HCT116 (cell line): Measurements from ENCODE around the gene DNAH9. TPM values are rescaled to one million over a fixed set of nuclear protein-coding genes. Genes with fewer than 3 reads are reported as not detected.

ENCODE experiments used
- ATAC-seq: fragments of 200-7000 bp; cut with Tn5 transposase; 2 replicates; pipeline ENCODE4 v1.9.1; 2020; ENCODE audit warnings: mild to moderate bottlenecking, moderate library complexity
- BruUV-seq: library from RNA; stranded (reverse); fragments of 400-500 nt; replicated peaks from 2 replicates; lab custom pipeline; 2021; lab: Mats Ljungman, UMichigan
- CTCF ChIA-PET: fragments of 300-600 bp; sonication (Branson Sonifier 250); formaldehyde crosslinking; loops from one replicate; lab custom pipeline; 2021; ENCODE audit warnings: antibody characterized with exemption; lab: Charles Lee
- POLR2A ChIA-PET: fragments of 300-600, 350-600 bp; sonication (Branson Sonifier 250); formaldehyde crosslinking; loops from one replicate; lab custom pipeline; 2021; ENCODE audit warnings: antibody characterized with exemption; lab: Charles Lee
- RAD21 ChIA-PET, 2 experiments: fragments of 300-600 bp; sonication (Branson Sonifier 250); formaldehyde crosslinking; loops; one replicate each; lab custom pipeline; 2023; ENCODE audit warnings: low total read pairs in 2 of 2; ENCODE audit not compliant: uncharacterized antibody in 2 of 2, unreplicated experiment in 2 of 2, low non-redundant PET in 1 of 2; lab: Charles Lee
- DNase-seq: peaks from one replicate; pipeline ENCODE4 v3.0.0-alpha.2; 2010; ENCODE audit warnings: low read depth, low spot score
- H2AFZ ChIP-seq: fragments of 200-600 bp; shearing (Covaris generic), sonication (generic); 2 replicates; pipeline ENCODE4 v1.6.1; 2017; ENCODE audit warnings: low read depth, mixed run types, mixed read lengths, antibody characterized with exemption, low read length; ENCODE audit not compliant: poor library complexity, severe bottlenecking
- H3K27ac ChIP-seq: 2 replicates; pipeline ENCODE4 v1.5.1; 2012; ENCODE audit warnings: low read depth, low read length
- H3K27me3 ChIP-seq: fragments of 200-600 bp; sonication (generic); 2 replicates; pipeline ENCODE4 v1.6.1; 2016; ENCODE audit warnings: mixed run types, low read length, mixed read lengths; ENCODE audit not compliant: insufficient read depth
- H3K36me3 ChIP-seq, 2 experiments: fragments of 200-500 bp in 1 of 2; fragments of 200-600 bp in 1 of 2; sonication (Bioruptor generic) in 1 of 2; sonication (generic) in 1 of 2; 2 replicates each; pipeline versions ENCODE4 v1.5.1 to v1.6.1; 2014 to 2016; ENCODE audit warnings: low read length in 2 of 2, inconsistent platforms in 1 of 2, mixed read lengths in 1 of 2, mixed run types in 1 of 2; ENCODE audit not compliant: insufficient read depth in 2 of 2, control insufficient read depth in 1 of 2
- H3K4me1 ChIP-seq, 2 experiments: fragments of 200-600 bp in 1 of 2; sonication (generic) in 1 of 2; 2 replicates each; pipeline versions ENCODE4 v1.5.1 to v1.6.1; 2012 to 2017; ENCODE audit warnings: low read length in 2 of 2, inconsistent platforms in 1 of 2, mild to moderate bottlenecking in 1 of 2, mixed read lengths in 1 of 2, mixed run types in 1 of 2, moderate library complexity in 1 of 2; ENCODE audit not compliant: insufficient read depth in 2 of 2, control insufficient read depth in 1 of 2
- H3K4me2 ChIP-seq: fragments of 200-600 bp; sonication (generic); 2 replicates; pipeline ENCODE4 v1.6.1; 2017; ENCODE audit warnings: mixed run types, low read length, mixed read lengths
- H3K4me3 ChIP-seq, 2 experiments: fragments of 200-600 bp in 1 of 2; sonication (generic) in 1 of 2; replicated peaks in 1 of 2; 2 replicates each; pipeline ENCODE4 v1.5.1; 2011 to 2016; ENCODE audit warnings: low read length in 2 of 2, control low read depth in 1 of 2, low read depth in 1 of 2, mild to moderate bottlenecking in 1 of 2, mixed read lengths in 1 of 2, mixed run types in 1 of 2
- H3K79me2 ChIP-seq: fragments of 200-600 bp; sonication (generic); 2 replicates; pipeline ENCODE4 v1.6.1; 2017; ENCODE audit warnings: mild to moderate bottlenecking, mixed run types, low read length, moderate library complexity, mixed read lengths; ENCODE audit not compliant: insufficient read depth
- H3K9ac ChIP-seq: fragments of 200-600 bp; sonication (generic); 2 replicates; pipeline ENCODE4 v1.6.1; 2016; ENCODE audit warnings: low read length, mixed read lengths
- H3K9me2 ChIP-seq: fragments of 200-600 bp; sonication (generic), shearing (Covaris generic); 2 replicates; pipeline ENCODE4 v1.6.1; 2017; ENCODE audit warnings: mixed run types, mild to moderate bottlenecking, moderate library complexity; ENCODE audit not compliant: insufficient read depth
- H3K9me3 ChIP-seq, 2 experiments: fragments of 200-500 bp in 1 of 2; fragments of 200-600 bp in 1 of 2; sonication (Bioruptor generic) in 1 of 2; sonication (generic) in 1 of 2; 2 replicates each; pipeline ENCODE4 v1.6.1; 2014 to 2017; ENCODE audit warnings: low read length in 2 of 2, mixed read lengths in 2 of 2, inconsistent platforms in 1 of 2, low read depth in 1 of 2, mild to moderate bottlenecking in 1 of 2, mixed run types in 1 of 2, moderate library complexity in 1 of 2; ENCODE audit not compliant: control insufficient read depth in 1 of 2, insufficient read depth in 1 of 2
- H4K20me1 ChIP-seq: fragments of 200-600 bp; sonication (generic), shearing (Covaris generic); 2 replicates; pipeline ENCODE4 v1.6.1; 2017; ENCODE audit warnings: mixed run types, mild to moderate bottlenecking, moderate library complexity; ENCODE audit not compliant: insufficient read depth
- CTCF ChIP-seq, 3 experiments: fragments of 200-600 bp in 1 of 3; sonication (generic) in 1 of 3; IDR thresholded peaks in 2 of 3; conservative IDR thresholded peaks in 1 of 3; 2 replicates each; pipeline ENCODE4 v1.5.1; 2012 to 2017; ENCODE audit warnings: low read depth in 2 of 3, low read length in 2 of 3, antibody characterized with exemption in 1 of 3, borderline replicate concordance in 1 of 3, control low read depth in 1 of 3, mild to moderate bottlenecking in 1 of 3, mixed read lengths in 1 of 3, mixed run types in 1 of 3, moderate library complexity in 1 of 3; ENCODE audit not compliant: insufficient read depth in 1 of 3
- EGR1 ChIP-seq: IDR thresholded peaks from 2 replicates; pipeline ENCODE4 v1.6.1; 2012; ENCODE audit warnings: low read depth
- EZH2 ChIP-seq: fragments of 200-600 bp; sonication (generic); IDR thresholded peaks from 2 replicates; pipeline ENCODE4 v1.6.1; 2017; ENCODE audit warnings: antibody characterized with exemption, mixed run types
- REST ChIP-seq: IDR thresholded peaks from 2 replicates; pipeline ENCODE4 v1.6.1; 2012; ENCODE audit warnings: low read depth
- SIN3A ChIP-seq: IDR thresholded peaks from 2 replicates; pipeline ENCODE4 v1.6.1; 2012; ENCODE audit warnings: low read depth
- ZFX ChIP-seq: fragments of 450-650 bp; IDR thresholded peaks from 2 replicates; pipeline ENCODE4 v1.6.1; 2017
- ZNF274 ChIP-seq: fragments of 200-500 bp; sonication (Bioruptor generic); IDR thresholded peaks from 2 replicates; pipeline ENCODE4 v1.6.1; 2014; ENCODE audit warnings: mild to moderate bottlenecking, low read depth, low read length, inconsistent platforms
- intact Hi-C: fragments of 100-400 bp; cut with micrococcal nuclease; formaldehyde crosslinking; loops from 2 replicates; pipeline ENCODE4 v1.10.0; 2022
- total RNA-seq: library from RNA; stranded (reverse); gene quantifications from one replicate; pipeline ENCODE4 v1.2.1, GENCODE V29; 2021; ENCODE audit not compliant: unreplicated experiment

DNAH9 gene
- total RNA-seq, 1 experiment from 2014 or later = not detected

GRCh38 chr17:11757815-11758214 is 159.5 kb downstream of the DNAH9 start:
- Histone ChIP-seq H3K4me2 (no peak overlapping the region), H3K9ac (no peak overlapping the region), H3K27ac (no peak overlapping the region), H3K9me2 (no peaks in the 10 kb centered on the region), H3K79me2 (no peaks in the 10 kb centered on the region), H3K36me3 (no peaks in the 10 kb centered on the region), H3K27me3 (peaks cover 12% of the 10 kb centered on the region)
- DNase-seq = no peak
- no peak for ATAC-seq
- ChIA-PET RAD21 (no interaction called here), CTCF (no interaction called here)
- no peak for TF ChIP-seq EZH2
- TF ChIP-seq ZNF274 = no peak
- no peak for TF ChIP-seq SIN3A
- TF ChIP-seq, all 23 proteins: peak for 0
- no TSS peak for BruUV-seq
- H3K4me1 ChIP-seq = no peaks in the 10 kb centered on the region
- no peaks in the 10 kb centered on the region for H3K9me3 ChIP-seq
- H2AFZ ChIP-seq = no peak overlapping the region
- H3K4me3 ChIP-seq = no peak overlapping the region
- intact Hi-C loops = no loop called here
- no peaks in the 10 kb centered on the region for H4K20me1 ChIP-seq
- POLR2A ChIA-PET = no interaction called here

- ATAC-seq = no peak
- BruUV-seq = no TSS peak
- Histone ChIP-seq H3K4me1 (no peaks in the 10 kb centered on the region), H3K36me3 (no peaks in the 10 kb centered on the region), H4K20me1 (no peaks in the 10 kb centered on the region), H3K27me3 (peaks cover 16% of the 10 kb centered on the region; the same call in 1 of the 2 replicates), H3K4me2 (no peak overlapping the region), H3K79me2 (no peaks in the 10 kb centered on the region), H3K27ac (no peak overlapping the region), H3K9me2 (no peaks in the 10 kb centered on the region), H2AFZ (no peak overlapping the region), H3K9ac (no peak overlapping the region), H3K4me3 (no peak overlapping the region), H3K9me3 (no peaks in the 10 kb centered on the region)
- POLR2A ChIA-PET = no interaction called here
- DNase-seq = no peak
- intact Hi-C loops = no loop called here
- TF ChIP-seq ZNF274 (no peak), CTCF (IDR thresholded peaks at IDR 0.05 in 2 of 3, conservative IDR thresholded peaks at IDR 0.05 in 1 of 3; ENCODE audit: borderline replicate concordance in 1 of 3, insufficient read depth in 1 of 3, low read depth in 2 of 3, low read length in 2 of 3) (no peak), SIN3A (no peak), REST (no peak), EGR1 (no peak), ZFX (no peak)
- CTCF ChIA-PET = no interaction called here
- RAD21 ChIA-PET = no interaction called here
Observed at GRCh38 chr17:11768106-11768505, 169.8 kb downstream of the DNAH9 start.
